ENCODE results near the gene HEATR5A. TPM values are rescaled to one million over a fixed set of nuclear protein-coding genes. Genes with fewer than 3 reads are reported as not detected.

Gene HEATR5A
- total and polyA plus RNA-seq, 8 donors = 3.6 to 92.8 (median 20.7) TPM

- Histone ChIP-seq H3K4me3 (no peak overlapping the region), H3K27ac (no peak overlapping the region), H3K4me1 (no peaks in the 10 kb centered on the region), H3K27me3 (no peaks in the 10 kb centered on the region), H3K9me3 (no peaks in the 10 kb centered on the region), H3K36me3 (peaks cover 0 to 45% (median 29%) of the 10 kb centered on the region in 4 donors)
- TF ChIP-seq CTCF (IDR thresholded peaks at IDR 0.05) (no peak), POLR2AphosphoS5 (IDR thresholded peaks at IDR 0.05) (no peak), EP300 (IDR thresholded peaks at IDR 0.05) (no peak), POLR2A (IDR thresholded peaks at IDR 0.05) (no peak)
- no peak for DNase-seq
- WGBS, 5 donors = 89 to 98% (median 94%) methylated on average over 2 of the region's 2 CpGs
- intact Hi-C loops (cut with DNase I; ENCODE audit: low total_unique reads) = no loop called here
Observed at GRCh38 chr14:31323419-31323818, 96.9 kb downstream of the HEATR5A start.

GRCh38 chr14:31320922-31321766 lies 99.2 kb downstream of the HEATR5A start:
- intact Hi-C loops (cut with DNase I; ENCODE audit: low total_unique reads) = no loop called here

GRCh38 chr14:31320216-31320615 lies 100.1 kb downstream of the HEATR5A start:
- intact Hi-C loops (cut with DNase I; ENCODE audit: low total_unique reads) = no loop called here

More at GRCh38 chr14:31320922-31321766, 99.2 kb downstream of the HEATR5A start:
- Histone ChIP-seq H3K4me1 (no peaks in the 10 kb centered on the region), H3K4me3 (no peak overlapping the region), H3K36me3 (peaks cover 0 to 64% (median 44%) of the 10 kb centered on the region in 4 donors), H3K9me3 (no peaks in the 10 kb centered on the region), H3K27ac (no peak overlapping the region), H3K27me3 (no peaks in the 10 kb centered on the region)
- TF ChIP-seq POLR2A (IDR thresholded peaks at IDR 0.05) (no peak), EP300 (IDR thresholded peaks at IDR 0.05) (no peak), CTCF (IDR thresholded peaks at IDR 0.05) (no peak), POLR2AphosphoS5 (IDR thresholded peaks at IDR 0.05) (no peak)
- no peak for DNase-seq
- WGBS, 5 donors = 83 to 92% (median 86%) methylated on average over 14 of the region's 14 CpGs

GRCh38 chr14:31319701-31320100 lies 100.6 kb downstream of the HEATR5A start:
- Histone ChIP-seq H3K36me3 (peaks cover 0 to 78% (median 59%) of the 10 kb centered on the region in 4 donors), H3K4me3 (no peak overlapping the region), H3K27ac (no peak overlapping the region), H3K4me1 (no peaks in the 10 kb centered on the region), H3K9me3 (no peaks in the 10 kb centered on the region), H3K27me3 (no peaks in the 10 kb centered on the region)
- TF ChIP-seq POLR2A (IDR thresholded peaks at IDR 0.05) (no peak), CTCF (IDR thresholded peaks at IDR 0.05) (no peak), POLR2AphosphoS5 (IDR thresholded peaks at IDR 0.05) (no peak), EP300 (IDR thresholded peaks at IDR 0.05) (no peak)
- no peak for DNase-seq
- 92 to 98% (median 96%) methylated on average over 5 of the region's 5 CpGs for WGBS, 5 donors
- intact Hi-C loops (cut with DNase I; ENCODE audit: low total_unique reads) = no loop called here

More at GRCh38 chr14:31320216-31320615, 100.1 kb downstream of the HEATR5A start:
- no peak for DNase-seq
- no peak for TF ChIP-seq POLR2AphosphoS5 (IDR thresholded peaks at IDR 0.05)
- no peak for TF ChIP-seq POLR2A (IDR thresholded peaks at IDR 0.05)
- TF ChIP-seq CTCF (IDR thresholded peaks at IDR 0.05) = no peak
- no peak for TF ChIP-seq EP300 (IDR thresholded peaks at IDR 0.05)
- H3K9me3 ChIP-seq = no peaks in the 10 kb centered on the region
- no peaks in the 10 kb centered on the region for H3K27me3 ChIP-seq
- no peaks in the 10 kb centered on the region for H3K4me1 ChIP-seq
- WGBS, 5 donors = 96 to 100% (median 97%) methylated on average over 3 to 6 of the region's 6 CpGs
- H3K36me3 ChIP-seq = peaks cover 0 to 73% (median 54%) of the 10 kb centered on the region in 4 donors
- no peak overlapping the region for H3K27ac ChIP-seq
- no peak overlapping the region for H3K4me3 ChIP-seq
